HL-60 (cell line): ENCODE results near the gene CNIH2.

Source experiments
- GABPA ChIP-seq: IDR thresholded peaks from 2 replicates; pipeline ENCODE4 v1.6.1; 2012; ENCODE audit warnings: low read depth
- POLR2AphosphoS5 ChIP-seq: IDR thresholded peaks from 2 replicates; pipeline ENCODE4 v1.6.1; 2012; ENCODE audit warnings: low read depth
- REST ChIP-seq: IDR thresholded peaks from 2 replicates; pipeline ENCODE4 v1.6.1; 2012; ENCODE audit warnings: low read depth; ENCODE audit not compliant: insufficient replicate concordance
- SPI1 ChIP-seq: IDR thresholded peaks from 2 replicates; pipeline ENCODE4 v1.6.1; 2012; ENCODE audit warnings: low read depth, mild to moderate bottlenecking, borderline replicate concordance
- TF ChIP-seq, protein P1 (sequence below): IDR thresholded peaks from one replicate; pipeline ENCODE4 v1.5.1; 2011; ENCODE audit warnings: low read length, control low read depth, inconsistent platforms; ENCODE audit not compliant: insufficient read depth

- TF ChIP-seq GABPA (no peak), REST (no peak), POLR2AphosphoS5 (no peak), SPI1 (no peak)
- TF ChIP-seq, protein P1, sequence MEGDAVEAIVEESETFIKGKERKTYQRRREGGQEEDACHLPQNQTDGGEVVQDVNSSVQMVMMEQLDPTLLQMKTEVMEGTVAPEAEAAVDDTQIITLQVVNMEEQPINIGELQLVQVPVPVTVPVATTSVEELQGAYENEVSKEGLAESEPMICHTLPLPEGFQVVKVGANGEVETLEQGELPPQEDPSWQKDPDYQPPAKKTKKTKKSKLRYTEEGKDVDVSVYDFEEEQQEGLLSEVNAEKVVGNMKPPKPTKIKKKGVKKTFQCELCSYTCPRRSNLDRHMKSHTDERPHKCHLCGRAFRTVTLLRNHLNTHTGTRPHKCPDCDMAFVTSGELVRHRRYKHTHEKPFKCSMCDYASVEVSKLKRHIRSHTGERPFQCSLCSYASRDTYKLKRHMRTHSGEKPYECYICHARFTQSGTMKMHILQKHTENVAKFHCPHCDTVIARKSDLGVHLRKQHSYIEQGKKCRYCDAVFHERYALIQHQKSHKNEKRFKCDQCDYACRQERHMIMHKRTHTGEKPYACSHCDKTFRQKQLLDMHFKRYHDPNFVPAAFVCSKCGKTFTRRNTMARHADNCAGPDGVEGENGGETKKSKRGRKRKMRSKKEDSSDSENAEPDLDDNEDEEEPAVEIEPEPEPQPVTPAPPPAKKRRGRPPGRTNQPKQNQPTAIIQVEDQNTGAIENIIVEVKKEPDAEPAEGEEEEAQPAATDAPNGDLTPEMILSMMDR: no peak
These were observed 16.9 kb downstream of the CNIH2 start for GRCh38 chr11:66294626-66295620.
